OCI-LY7 (cell line): ENCODE results near the gene RHBDD1.

Experiments
- CTCF ChIP-seq: fragments of 200-600 bp; sonication (generic); conservative IDR thresholded peaks from 2 replicates; pipeline ENCODE4 v1.5.1; 2014; ENCODE audit warnings: mild to moderate bottlenecking, antibody characterized with exemption, low read length, moderate library complexity, mixed read lengths
- EZH2phosphoT487 ChIP-seq: fragments of 200-600 bp; sonication (generic); IDR thresholded peaks from 2 replicates; pipeline ENCODE4 v1.6.1; 2018; ENCODE audit warnings: low read depth, borderline replicate concordance, mild to moderate bottlenecking, mixed run types, antibody characterized with exemption, low read length, moderate library complexity, mixed read lengths

GRCh38 chr2:226883296-226883795 lies 47.5 kb downstream of the RHBDD1 start:
- TF ChIP-seq CTCF, result no peak
- no peak for TF ChIP-seq EZH2phosphoT487
